ENCODE results near the gene COL23A1. TPM values are rescaled to one million over a fixed set of nuclear protein-coding genes. Genes with fewer than 3 reads are reported as not detected.

COL23A1 gene
- polyA plus RNA-seq, 3 donors = 0.11 to 0.21 TPM; not detected in 1

GRCh38 chr5:178577944-178578343 lies 12.2 kb downstream of the COL23A1 start:
- TF ChIP-seq CTCF (IDR thresholded peaks at IDR 0.05) = no peak
- Histone ChIP-seq H3K36me3 (replicated peaks in 1 of 2; ENCODE audit: control insufficient read depth in 1 of 2, insufficient read depth in 2 of 2, low read length in 2 of 2) (no peaks in the 10 kb centered on the region), H3K9me3 (replicated peaks in 1 of 2; ENCODE audit: control insufficient read depth in 1 of 2, insufficient read depth in 1 of 2, low read length in 2 of 2) (no peaks in the 10 kb centered on the region), H4K20me1 (ENCODE audit: insufficient read depth, low read length) (no peaks in the 10 kb centered on the region), H3K9ac (ENCODE audit: insufficient read depth, low read length, poor library complexity, severe bottlenecking) (no peak overlapping the region), H3K27me3 (ENCODE audit: control insufficient read depth in 2 of 2, insufficient read depth in 2 of 2, low read length in 2 of 2) (peaks cover 0 to 11% of the 10 kb centered on the region in 2 donors), H3K4me3 (replicated peaks in 1 of 3; ENCODE audit: low read depth in 2 of 3, low read length in 3 of 3) (no peak overlapping the region), H3K27ac (ENCODE audit: low read depth in 1 of 2, low read length in 2 of 2) (no peak overlapping the region), H3K4me2 (replicated peaks; ENCODE audit: extremely low read depth, low read length, poor library complexity, severe bottlenecking) (no peak overlapping the region), H2AFZ (ENCODE audit: insufficient read depth, low read depth, low read length, poor library complexity, severe bottlenecking) (peak overlapping the region; percentile 61), H3K79me2 (ENCODE audit: insufficient read depth, low read length) (no peaks in the 10 kb centered on the region), H3K4me1 (ENCODE audit: control insufficient read depth in 1 of 2, insufficient read depth in 2 of 2, low read length in 2 of 2) (peaks cover 11 to 15% of the 10 kb centered on the region in 2 donors)
- Mint-ChIP-seq H3K9me3 (peaks cover 0 to 3% (median under 1%) of the 10 kb centered on the region in 7 donors), H3K27ac (no peak overlapping the region), H3K27me3 (ENCODE audit: low read depth in 3 of 3) (peaks cover 23 to 40% (median 25%) of the 10 kb centered on the region in 3 donors), H3K4me3 (peak overlapping the region in 1 of 2 donors; percentile 33), H3K4me1 (peaks cover 2% of the 10 kb centered on the region), H3K36me3 (peaks cover 0 to 1% of the 10 kb centered on the region in 2 donors)
- intact Hi-C loops (cut with micrococcal nuclease) = no loop called here
- 86% methylated on average over 7 of the region's 7 CpGs for WGBS (ENCODE audit: insufficient coverage)
- no peak for DNase-seq

GRCh38 chr5:178577376-178577839 lies 12.8 kb downstream of the COL23A1 start:
- H3K4me3 Mint-ChIP-seq = peak overlapping the region; percentile 43 to 80
- H3K9me3 ChIP-seq (replicated peaks in 1 of 2; ENCODE audit: control insufficient read depth in 1 of 2, insufficient read depth in 1 of 2, low read length in 2 of 2) = no peaks in the 10 kb centered on the region
- H3K4me1 ChIP-seq (ENCODE audit: control insufficient read depth in 1 of 2, insufficient read depth in 2 of 2, low read length in 2 of 2) = peaks cover 11 to 15% of the 10 kb centered on the region in 2 donors
- peaks cover 2% of the 10 kb centered on the region for H3K4me1 Mint-ChIP-seq
- no peak overlapping the region for H3K9ac ChIP-seq (ENCODE audit: insufficient read depth, low read length, poor library complexity, severe bottlenecking)
- no peaks in the 10 kb centered on the region for H3K36me3 ChIP-seq (replicated peaks in 1 of 2; ENCODE audit: control insufficient read depth in 1 of 2, insufficient read depth in 2 of 2, low read length in 2 of 2)
- no peak overlapping the region for H3K27ac ChIP-seq (ENCODE audit: low read depth in 1 of 2, low read length in 2 of 2)
- peak overlapping the region in 1 of 3 experiments; percentile 68 for H3K4me3 ChIP-seq (replicated peaks in 1 of 3; ENCODE audit: low read depth in 2 of 3, low read length in 3 of 3)
- H3K27me3 ChIP-seq (ENCODE audit: control insufficient read depth in 2 of 2, insufficient read depth in 2 of 2, low read length in 2 of 2) = peaks cover 0 to 11% of the 10 kb centered on the region in 2 donors
- H4K20me1 ChIP-seq (ENCODE audit: insufficient read depth, low read length) = no peaks in the 10 kb centered on the region
- DNase-seq = peak in 1 of 3 donors; percentile 21
- no peaks in the 10 kb centered on the region for H3K79me2 ChIP-seq (ENCODE audit: insufficient read depth, low read length)
- H3K36me3 Mint-ChIP-seq = peaks cover 0 to 1% of the 10 kb centered on the region in 2 donors
- 17% methylated on average over 30 of the region's 31 CpGs for WGBS (ENCODE audit: insufficient coverage)
- peaks cover 0 to 7% (median 3%) of the 10 kb centered on the region in 7 donors for H3K9me3 Mint-ChIP-seq
- intact Hi-C loops (cut with micrococcal nuclease) = no loop called here
- peak overlapping the region in 1 of 7 donors; percentile 41 for H3K27ac Mint-ChIP-seq
- TF ChIP-seq CTCF (IDR thresholded peaks at IDR 0.05) = no peak
- H3K4me2 ChIP-seq (replicated peaks; ENCODE audit: extremely low read depth, low read length, poor library complexity, severe bottlenecking) = peak overlapping the region; percentile 77
- H2AFZ ChIP-seq (ENCODE audit: insufficient read depth, low read depth, low read length, poor library complexity, severe bottlenecking) = peak overlapping the region; percentile 61
- H3K27me3 Mint-ChIP-seq (ENCODE audit: low read depth in 3 of 3) = peaks cover 23 to 40% (median 25%) of the 10 kb centered on the region in 3 donors
